ENCODE data around the gene DST. TPM values are rescaled to one million over a fixed set of nuclear protein-coding genes. Genes with fewer than 3 reads are reported as not detected.

The DST gene
- total and polyA plus RNA-seq, 2 of the 8 experiments (the other 6 are each of a cell fraction or from before 2014, with no cell fraction given): 49.4 to 116 TPM

GRCh38 chr6:56509031-56509430 lies 133.7 kb downstream of the DST start:
- H2AFZ ChIP-seq (ENCODE audit: low read length): no peak overlapping the region
- H3K23me2 ChIP-seq (ENCODE audit: low read depth, low read length): no peaks in the 10 kb centered on the region
- H4K20me1 ChIP-seq (replicated peaks in 1 of 2; ENCODE audit: control insufficient read depth in 1 of 2, insufficient read depth in 2 of 2, low read length in 2 of 2): peaks cover 0 to 2% of the 10 kb centered on the region in 2 experiments
- no peak overlapping the region for H2BK5ac ChIP-seq (ENCODE audit: low read depth, low read length)
- ChIA-PET CTCF (ENCODE audit: partially characterized antibody) (interaction anchor here (0.8 to 1.3 kb wide), 2 partner anchors 13 to 114 kb away, joined by 3 read pairs; no protein-coding TSS in a partner anchor), POLR2A (ENCODE audit: partially characterized antibody) (no interaction called here)
- no peak overlapping the region for H4K91ac ChIP-seq (replicated peaks; ENCODE audit: insufficient read length, low read length)
- DNase-seq (ENCODE audit: low read depth in 1 of 2, low spot score in 2 of 2) (no peak), FAIRE-seq (no peak)
- H3K27ac ChIP-seq (ENCODE audit: low read depth, low read length): no peak overlapping the region
- no peak overlapping the region for H3K4me2 ChIP-seq (ENCODE audit: insufficient read depth in 1 of 2, low read depth in 2 of 2, low read length in 2 of 2)
- no peaks in the 10 kb centered on the region for H3K4me1 ChIP-seq (replicated peaks in 1 of 4; ENCODE audit: control insufficient read depth in 3 of 4, insufficient read depth in 4 of 4, low read length in 3 of 4)
- no peak overlapping the region for H3K14ac ChIP-seq (ENCODE audit: insufficient read length)
- no peaks in the 10 kb centered on the region for H3K27me3 ChIP-seq (replicated peaks in 1 of 4; ENCODE audit: control insufficient read depth in 3 of 4, extremely low read depth in 1 of 4, insufficient read depth in 3 of 4, low read length in 3 of 4)
- H3K36me3 ChIP-seq (ENCODE audit: control insufficient read depth in 2 of 4, insufficient read depth in 4 of 4, low read length in 3 of 4): peaks cover 5 to 35% (median 20%) of the 10 kb centered on the region in 4 experiments
- H3K79me1 ChIP-seq (ENCODE audit: low read depth, low read length): no peaks in the 10 kb centered on the region
- no peak overlapping the region for H2BK20ac ChIP-seq (ENCODE audit: low read length)
- no peak overlapping the region for H3K9ac ChIP-seq (replicated peaks in 1 of 4; ENCODE audit: extremely low read depth in 1 of 4, low read depth in 3 of 4, low read length in 3 of 4)
- H2BK15ac ChIP-seq (ENCODE audit: low read length): no peak overlapping the region
- H3K9me3 ChIP-seq (ENCODE audit: insufficient read depth in 2 of 2, low read depth in 1 of 2, low read length in 1 of 2): no peaks in the 10 kb centered on the region
- no peak overlapping the region for H2AK5ac ChIP-seq (ENCODE audit: low read depth, low read length)
- H4K5ac ChIP-seq (ENCODE audit: insufficient read length, low read depth, low read length): no peak overlapping the region
- WGBS, 2 experiments (ENCODE audit: extremely low coverage in 1 of 2, insufficient coverage in 1 of 2, insufficient read length in 1 of 2, insufficient replicate concordance in 2 of 2, low coverage in 1 of 2, low lambda C conversion rate in 2 of 2, missing lambda C conversion rate in 1 of 2): 98% methylated on average over 3 of the region's 3 CpGs; no CpG with 5 or more reads in 1 of the 2 experiments
- H4K8ac ChIP-seq (ENCODE audit: extremely low read depth, insufficient read depth, low read length): no peak overlapping the region
- no peak overlapping the region for H2BK120ac ChIP-seq (replicated peaks; ENCODE audit: low read depth, low read length)
- H3K56ac ChIP-seq (replicated peaks; ENCODE audit: insufficient read length, low read depth, low read length): no peak overlapping the region
- H2BK12ac ChIP-seq (ENCODE audit: low read depth, low read length): no peak overlapping the region
- H3K4me3 ChIP-seq (ENCODE audit: extremely low read depth in 1 of 4, insufficient read depth in 2 of 4, low read depth in 3 of 4, low read length in 4 of 4): no peak overlapping the region
- no peak overlapping the region for H3K23ac ChIP-seq (ENCODE audit: insufficient read length)
- no peak overlapping the region for H3K4ac ChIP-seq (replicated peaks; ENCODE audit: insufficient read length, low read depth, low read length)
- no peak overlapping the region for H3K18ac ChIP-seq (ENCODE audit: extremely low read depth, low read length)
- H3K79me2 ChIP-seq (ENCODE audit: control insufficient read depth in 1 of 2, insufficient read depth in 2 of 2, low read length in 2 of 2): no peaks in the 10 kb centered on the region
- TF ChIP-seq CBX5 (IDR thresholded peaks at IDR 0.05; ENCODE audit: low read depth, low read length) (no peak), MAFK (IDR thresholded peaks at IDR 0.05; ENCODE audit: low read depth, low read length) (no peak), TEAD4 (IDR thresholded peaks at IDR 0.05; ENCODE audit: low read depth, low read length) (no peak), PHF8 (conservative IDR thresholded peaks at IDR 0.05; ENCODE audit: low read depth, low read length) (no peak), JUN (IDR thresholded peaks at IDR 0.05; ENCODE audit: low read depth, low read length) (no peak), POLR2AphosphoS5 (IDR thresholded peaks at IDR 0.05; ENCODE audit: low read depth, low read length) (no peak), YY1 (IDR thresholded peaks at IDR 0.05; ENCODE audit: low read depth, low read length) (no peak), SIRT6 (IDR thresholded peaks at IDR 0.05; ENCODE audit: low read length) (no peak), JUND (IDR thresholded peaks at IDR 0.05; ENCODE audit: low read length) (no peak), SUZ12 (IDR thresholded peaks at IDR 0.05; ENCODE audit: low read length) (no peak), ATF2 (IDR thresholded peaks at IDR 0.05; ENCODE audit: low read length) (no peak), E2F6 (IDR thresholded peaks at IDR 0.05) (no peak), SAP30 (IDR thresholded peaks at IDR 0.05; ENCODE audit: insufficient read depth, insufficient replicate concordance, low read length) (no peak)
